ENCODE measurements around the gene PDF. TPM values are rescaled to one million over a fixed set of nuclear protein-coding genes. Genes with fewer than 3 reads are reported as not detected.

The PDF gene
- total and polyA plus RNA-seq, 2 of the 13 experiments (the other 11 are each of a cell fraction or from before 2014, with no cell fraction given): 12.4 to 48.8 TPM

DNA sequence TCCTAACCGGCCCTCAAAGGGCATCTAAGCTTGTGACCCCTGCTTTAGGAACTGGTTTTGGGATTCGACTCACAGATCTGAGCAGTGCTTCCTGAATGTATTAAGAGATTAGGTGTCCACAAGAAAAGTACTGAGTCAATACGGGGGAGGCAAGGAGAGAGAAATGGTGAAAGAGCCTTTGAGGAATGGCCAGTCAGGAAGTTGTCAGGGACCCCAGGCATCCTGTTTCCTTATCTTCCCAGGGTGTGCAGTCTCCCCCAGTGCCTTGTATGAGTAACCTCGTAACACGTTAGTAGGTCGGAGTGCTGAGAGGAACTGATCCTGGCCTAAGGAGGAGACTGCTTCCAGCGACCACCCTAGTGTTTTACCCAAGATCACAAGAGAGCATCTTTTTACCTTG, 37.6 kb upstream of the PDF start:
- H3K9me3 ChIP-seq (ENCODE audit: low read length): no peaks in the 10 kb centered on the region
- intact Hi-C loops (cut with micrococcal nuclease; ENCODE audit: unreplicated experiment) (no loop called here), in situ Hi-C loops (cut with HindIII; ENCODE audit: extremely low pct_ligation_motif_present, low pct_unique_long_range_greater_than_20kb) (no loop called here)
- TF ChIP-seq ZNF430 (CRISPR knock-in tag; IDR thresholded peaks at IDR 0.05) (no peak), TBX3 (IDR thresholded peaks at IDR 0.05; ENCODE audit: borderline replicate concordance) (no peak), ISX (CRISPR knock-in tag; conservative IDR thresholded peaks at IDR 0.05) (no peak), ATRX (CRISPR knock-in tag; IDR thresholded peaks at IDR 0.05; ENCODE audit: borderline replicate concordance) (no peak), SALL1 (CRISPR knock-in tag; IDR thresholded peaks at IDR 0.05) (no peak), KMT2B (CRISPR knock-in tag; IDR thresholded peaks at IDR 0.05) (no peak), LCORL (IDR thresholded peaks at IDR 0.05) (no peak), LCORL (CRISPR knock-in tag; IDR thresholded peaks at IDR 0.05) (no peak)
- TF ChIP-seq, protein P1, sequence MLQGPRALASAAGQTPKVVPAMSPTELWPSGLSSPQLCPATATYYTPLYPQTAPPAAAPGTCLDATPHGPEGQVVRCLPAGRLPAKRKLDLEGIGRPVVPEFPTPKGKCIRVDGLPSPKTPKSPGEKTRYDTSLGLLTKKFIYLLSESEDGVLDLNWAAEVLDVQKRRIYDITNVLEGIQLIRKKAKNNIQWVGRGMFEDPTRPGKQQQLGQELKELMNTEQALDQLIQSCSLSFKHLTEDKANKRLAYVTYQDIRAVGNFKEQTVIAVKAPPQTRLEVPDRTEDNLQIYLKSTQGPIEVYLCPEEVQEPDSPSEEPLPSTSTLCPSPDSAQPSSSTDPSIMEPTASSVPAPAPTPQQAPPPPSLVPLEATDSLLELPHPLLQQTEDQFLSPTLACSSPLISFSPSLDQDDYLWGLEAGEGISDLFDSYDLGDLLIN (CRISPR knock-in tag; IDR thresholded peaks at IDR 0.05; ENCODE audit: borderline replicate concordance): no peak
- 96% methylated on average over 7 of the region's 7 CpGs for WGBS (ENCODE audit: low lambda C conversion rate)
- no peak overlapping the region for H2AFZ ChIP-seq (ENCODE audit: low read length)
- H3K4me2 ChIP-seq (ENCODE audit: low read depth, low read length): no peak overlapping the region
- H3K27ac ChIP-seq (ENCODE audit: extremely low read length, insufficient read depth, low read length): no peak overlapping the region
- ATAC-seq (no peak), FAIRE-seq (no peak), DNase-seq (ENCODE audit: low spot score) (no peak)
- ChIA-PET CTCF (ENCODE audit: low intra/inter-chr PET ratio, low total read pairs) (no interaction called here), POLR2A (interaction anchor here (0.9 kb wide), 1 partner anchor 9 kb away, joined by 4 read pairs; no protein-coding TSS in a partner anchor)
- H3K4me3 ChIP-seq (replicated peaks in 1 of 3; ENCODE audit: insufficient read depth in 1 of 3, low read depth in 2 of 3, low read length in 3 of 3): no peak overlapping the region
- H3K36me3 ChIP-seq (replicated peaks in 1 of 2; ENCODE audit: control insufficient read depth in 1 of 2, insufficient read depth in 2 of 2, low read length in 2 of 2): peaks cover 34 to 72% of the 10 kb centered on the region in 2 experiments
- no TSS peak for BruUV-seq (replicated peaks)
- H4K20me1 ChIP-seq (ENCODE audit: insufficient read depth, low read length): no peaks in the 10 kb centered on the region
- peaks cover 16% of the 10 kb centered on the region for H3K4me1 ChIP-seq (ENCODE audit: insufficient read depth, low read length)
- H3K79me2 ChIP-seq (ENCODE audit: insufficient read depth, low read length): no peaks in the 10 kb centered on the region
- H3K27me3 ChIP-seq (ENCODE audit: control insufficient read depth in 1 of 2, insufficient read depth in 2 of 2, low read length in 2 of 2): no peaks in the 10 kb centered on the region
- no peak overlapping the region for H3K9ac ChIP-seq (ENCODE audit: insufficient read depth, low read depth, low read length)

DNA sequence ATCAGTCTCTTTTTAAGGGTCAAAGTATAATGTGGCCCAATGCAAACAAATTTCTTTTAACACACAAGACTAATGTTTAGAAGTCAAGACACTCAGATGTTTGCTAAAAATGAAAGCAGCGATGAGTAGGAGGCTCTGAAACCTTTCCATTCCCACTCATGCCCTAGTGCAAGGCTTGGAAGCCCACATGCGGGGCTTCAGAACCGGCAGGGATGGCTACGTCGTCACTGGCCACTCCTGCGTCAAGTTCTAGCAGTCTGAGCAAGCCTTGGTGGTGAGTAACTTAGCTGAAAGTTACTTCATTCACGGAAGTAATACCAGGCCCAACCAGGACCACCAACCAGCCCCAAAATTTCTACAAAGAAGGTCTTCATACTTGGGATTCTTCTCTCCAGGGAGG, 36.0 kb upstream of the PDF start:
- H3K9ac ChIP-seq (ENCODE audit: insufficient read depth, low read depth, low read length): no peak overlapping the region
- ChIA-PET POLR2A (no interaction called here), CTCF (ENCODE audit: low intra/inter-chr PET ratio, low total read pairs) (no interaction called here)
- H3K4me2 ChIP-seq (ENCODE audit: low read depth, low read length): no peak overlapping the region
- H3K27me3 ChIP-seq (ENCODE audit: control insufficient read depth in 1 of 2, insufficient read depth in 2 of 2, low read length in 2 of 2): no peaks in the 10 kb centered on the region
- ATAC-seq (no peak), FAIRE-seq (no peak), DNase-seq (ENCODE audit: low spot score) (no peak)
- H3K79me2 ChIP-seq (ENCODE audit: insufficient read depth, low read length): no peaks in the 10 kb centered on the region
- no TSS peak for BruUV-seq (replicated peaks)
- no peak overlapping the region for H3K4me3 ChIP-seq (replicated peaks in 1 of 3; ENCODE audit: insufficient read depth in 1 of 3, low read depth in 2 of 3, low read length in 3 of 3)
- H3K9me3 ChIP-seq (ENCODE audit: low read length): no peaks in the 10 kb centered on the region
- no peaks in the 10 kb centered on the region for H4K20me1 ChIP-seq (ENCODE audit: insufficient read depth, low read length)
- intact Hi-C loops (cut with micrococcal nuclease; ENCODE audit: unreplicated experiment): no loop called here
- peaks cover 16% of the 10 kb centered on the region for H3K4me1 ChIP-seq (ENCODE audit: insufficient read depth, low read length)
- peaks cover 33 to 60% of the 10 kb centered on the region in 2 experiments for H3K36me3 ChIP-seq (replicated peaks in 1 of 2; ENCODE audit: control insufficient read depth in 1 of 2, insufficient read depth in 2 of 2, low read length in 2 of 2)
- WGBS (ENCODE audit: low lambda C conversion rate): 92% methylated on average over 7 of the region's 7 CpGs
- no peak overlapping the region for H2AFZ ChIP-seq (ENCODE audit: low read length)
- in situ Hi-C loops (cut with HindIII; ENCODE audit: extremely low pct_ligation_motif_present, low pct_unique_long_range_greater_than_20kb): no loop called here
- H3K27ac ChIP-seq (ENCODE audit: extremely low read length, insufficient read depth, low read length): no peak overlapping the region
- TF ChIP-seq, protein P2, sequence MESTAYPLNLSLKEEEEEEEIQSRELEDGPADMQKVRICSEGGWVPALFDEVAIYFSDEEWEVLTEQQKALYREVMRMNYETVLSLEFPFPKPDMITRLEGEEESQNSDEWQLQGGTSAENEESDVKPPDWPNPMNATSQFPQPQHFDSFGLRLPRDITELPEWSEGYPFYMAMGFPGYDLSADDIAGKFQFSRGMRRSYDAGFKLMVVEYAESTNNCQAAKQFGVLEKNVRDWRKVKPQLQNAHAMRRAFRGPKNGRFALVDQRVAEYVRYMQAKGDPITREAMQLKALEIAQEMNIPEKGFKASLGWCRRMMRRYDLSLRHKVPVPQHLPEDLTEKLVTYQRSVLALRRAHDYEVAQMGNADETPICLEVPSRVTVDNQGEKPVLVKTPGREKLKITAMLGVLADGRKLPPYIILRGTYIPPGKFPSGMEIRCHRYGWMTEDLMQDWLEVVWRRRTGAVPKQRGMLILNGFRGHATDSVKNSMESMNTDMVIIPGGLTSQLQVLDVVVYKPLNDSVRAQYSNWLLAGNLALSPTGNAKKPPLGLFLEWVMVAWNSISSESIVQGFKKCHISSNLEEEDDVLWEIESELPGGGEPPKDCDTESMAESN (CRISPR knock-in tag; conservative IDR thresholded peaks at IDR 0.05): no peak
- TF ChIP-seq, protein P3, sequence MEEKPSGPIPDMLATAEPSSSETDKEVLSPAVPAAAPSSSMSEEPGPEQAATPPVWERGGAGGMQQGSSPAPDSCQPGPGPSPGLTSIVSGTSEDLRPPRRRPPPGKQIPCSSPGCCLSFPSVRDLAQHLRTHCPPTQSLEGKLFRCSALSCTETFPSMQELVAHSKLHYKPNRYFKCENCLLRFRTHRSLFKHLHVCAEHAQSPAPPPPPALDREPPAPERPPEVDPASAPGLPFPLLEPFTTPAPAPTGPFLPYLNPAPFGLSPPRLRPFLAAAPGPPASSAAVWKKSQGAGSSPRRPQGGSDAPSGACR (CRISPR knock-in tag; IDR thresholded peaks at IDR 0.05): no peak
- TF ChIP-seq ZFP62 (CRISPR knock-in tag; IDR thresholded peaks at IDR 0.05) (no peak), ZEB1 (IDR thresholded peaks at IDR 0.05; ENCODE audit: insufficient replicate concordance, low read depth) (no peak)
- TF ChIP-seq, protein P4, sequence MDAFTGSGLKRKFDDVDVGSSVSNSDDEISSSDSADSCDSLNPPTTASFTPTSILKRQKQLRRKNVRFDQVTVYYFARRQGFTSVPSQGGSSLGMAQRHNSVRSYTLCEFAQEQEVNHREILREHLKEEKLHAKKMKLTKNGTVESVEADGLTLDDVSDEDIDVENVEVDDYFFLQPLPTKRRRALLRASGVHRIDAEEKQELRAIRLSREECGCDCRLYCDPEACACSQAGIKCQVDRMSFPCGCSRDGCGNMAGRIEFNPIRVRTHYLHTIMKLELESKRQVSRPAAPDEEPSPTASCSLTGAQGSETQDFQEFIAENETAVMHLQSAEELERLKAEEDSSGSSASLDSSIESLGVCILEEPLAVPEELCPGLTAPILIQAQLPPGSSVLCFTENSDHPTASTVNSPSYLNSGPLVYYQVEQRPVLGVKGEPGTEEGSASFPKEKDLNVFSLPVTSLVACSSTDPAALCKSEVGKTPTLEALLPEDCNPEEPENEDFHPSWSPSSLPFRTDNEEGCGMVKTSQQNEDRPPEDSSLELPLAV (CRISPR knock-in tag; conservative IDR thresholded peaks at IDR 0.05; ENCODE audit: low read depth): no peak
